GM23338 (cell line): Measurements from ENCODE around the gene USP6.

Experiments
- CREB1 ChIP-seq: fragments of 250-450 bp; sonication (Bioruptor Pico); IDR thresholded peaks from 2 replicates; pipeline ENCODE4 v1.5.0; 2020; ENCODE audit warnings: low read depth, mild to moderate bottlenecking, moderate library complexity
- EZH2 ChIP-seq: fragments of 200-600 bp; sonication (generic); IDR thresholded peaks from one replicate; pipeline ENCODE4 v1.8.0; 2017; ENCODE audit warnings: antibody characterized with exemption, mild to moderate bottlenecking, low read depth; ENCODE audit not compliant: unreplicated experiment
- EZH2phosphoT487 ChIP-seq: fragments of 200-600 bp; sonication (generic); IDR thresholded peaks from one replicate; pipeline ENCODE4 v1.8.1; 2018; ENCODE audit warnings: antibody characterized with exemption; ENCODE audit not compliant: unreplicated experiment
- JUNB ChIP-seq: IDR thresholded peaks from one replicate; pipeline ENCODE4 v1.6.1; 2016; ENCODE audit warnings: antibody characterized with exemption; ENCODE audit not compliant: unreplicated experiment
- NANOG ChIP-seq: IDR thresholded peaks from 2 replicates; pipeline ENCODE4 v1.6.1; 2016; ENCODE audit warnings: antibody characterized with exemption, borderline replicate concordance
- POLR2AphosphoS5 ChIP-seq: IDR thresholded peaks from 2 replicates; pipeline ENCODE4 v1.6.1; 2016; ENCODE audit warnings: antibody characterized with exemption, low read depth
- STAT1 ChIP-seq: IDR thresholded peaks from one replicate; pipeline ENCODE4 v1.6.1; 2016; ENCODE audit warnings: antibody characterized with exemption; ENCODE audit not compliant: unreplicated experiment
- ZNF114 ChIP-seq: fragments of 250-450 bp; sonication (Bioruptor Pico); IDR thresholded peaks from 2 replicates; pipeline ENCODE4 v1.5.0; 2020; ENCODE audit warnings: mild to moderate bottlenecking, moderate library complexity
- ZNF331 ChIP-seq: fragments of 250-450 bp; sonication (Bioruptor Pico); IDR thresholded peaks from 2 replicates; pipeline ENCODE4 v1.5.0; 2020; ENCODE audit warnings: low read depth, mild to moderate bottlenecking, moderate library complexity
- ZNF462 ChIP-seq: fragments of 250-450 bp; sonication (Bioruptor Pico); IDR thresholded peaks from 2 replicates; pipeline ENCODE4 v1.5.0; 2020; ENCODE audit warnings: mild to moderate bottlenecking, moderate library complexity
- TF ChIP-seq, protein P1 (sequence below), 2 experiments: fragments of 200-600 bp in 1 of 2; sonication (generic) in 1 of 2; conservative IDR thresholded peaks; 2 replicates each; pipeline versions ENCODE4 v1.5.1 to v1.6.1; 2016 to 2017; ENCODE audit warnings: antibody characterized with exemption in 2 of 2, low read depth in 2 of 2, mild to moderate bottlenecking in 2 of 2, moderate library complexity in 1 of 2
- TF ChIP-seq, protein P2 (sequence below): IDR thresholded peaks from 2 replicates; pipeline ENCODE4 v1.6.1; 2016; ENCODE audit warnings: antibody characterized with exemption
- TF ChIP-seq, protein P3 (sequence below): IDR thresholded peaks from one replicate; pipeline ENCODE4 v1.6.1; 2018; ENCODE audit warnings: antibody characterized with exemption; ENCODE audit not compliant: unreplicated experiment

DNA sequence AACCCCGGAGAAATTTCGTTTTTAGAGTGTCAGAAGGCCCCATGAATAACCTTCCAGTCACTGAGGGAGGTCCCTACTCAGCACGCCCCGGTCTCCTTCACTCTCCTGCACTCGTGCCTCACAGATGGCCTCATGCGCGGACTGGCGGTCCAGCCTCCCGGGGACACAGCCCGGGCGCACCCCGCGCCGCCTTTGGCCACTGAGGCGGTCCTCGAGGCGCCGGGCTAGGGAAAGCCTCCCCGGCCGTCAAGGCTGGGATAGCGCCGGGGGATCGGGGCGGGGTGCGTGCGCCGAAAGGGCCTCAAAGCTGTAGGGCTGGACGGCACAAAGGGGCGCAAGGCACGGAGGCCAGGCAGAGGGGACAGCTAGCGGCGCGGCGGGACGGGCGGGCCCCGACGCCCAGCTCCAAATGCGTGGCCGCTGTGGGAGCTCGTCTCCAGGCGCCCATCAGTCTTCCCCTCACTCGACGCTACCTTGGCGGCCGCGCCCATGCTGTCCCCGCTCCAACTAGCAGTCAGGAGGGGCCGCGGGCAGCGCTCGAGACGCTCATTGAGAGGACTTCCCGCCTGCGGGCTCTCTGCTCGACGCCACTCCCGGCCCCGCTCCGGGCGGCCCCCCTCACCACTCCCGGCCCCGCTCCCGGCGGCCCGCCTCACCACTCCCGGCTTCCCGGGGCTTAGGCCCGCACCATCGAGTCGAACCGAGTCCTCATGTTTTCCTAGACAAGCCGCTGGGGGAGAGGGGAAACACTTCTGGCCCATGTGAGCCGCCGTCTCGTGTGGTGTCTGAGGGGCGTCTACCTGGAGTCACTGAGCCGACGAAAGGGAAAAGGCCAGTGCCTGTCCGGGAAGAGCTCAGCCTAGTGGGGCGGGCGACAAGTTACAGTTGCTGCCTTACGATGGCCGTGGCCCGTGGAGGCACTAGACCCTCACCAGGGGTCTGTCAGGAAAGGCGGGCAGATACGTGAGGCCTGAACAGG is at the start of gene USP6:
- TF ChIP-seq, protein P1, sequence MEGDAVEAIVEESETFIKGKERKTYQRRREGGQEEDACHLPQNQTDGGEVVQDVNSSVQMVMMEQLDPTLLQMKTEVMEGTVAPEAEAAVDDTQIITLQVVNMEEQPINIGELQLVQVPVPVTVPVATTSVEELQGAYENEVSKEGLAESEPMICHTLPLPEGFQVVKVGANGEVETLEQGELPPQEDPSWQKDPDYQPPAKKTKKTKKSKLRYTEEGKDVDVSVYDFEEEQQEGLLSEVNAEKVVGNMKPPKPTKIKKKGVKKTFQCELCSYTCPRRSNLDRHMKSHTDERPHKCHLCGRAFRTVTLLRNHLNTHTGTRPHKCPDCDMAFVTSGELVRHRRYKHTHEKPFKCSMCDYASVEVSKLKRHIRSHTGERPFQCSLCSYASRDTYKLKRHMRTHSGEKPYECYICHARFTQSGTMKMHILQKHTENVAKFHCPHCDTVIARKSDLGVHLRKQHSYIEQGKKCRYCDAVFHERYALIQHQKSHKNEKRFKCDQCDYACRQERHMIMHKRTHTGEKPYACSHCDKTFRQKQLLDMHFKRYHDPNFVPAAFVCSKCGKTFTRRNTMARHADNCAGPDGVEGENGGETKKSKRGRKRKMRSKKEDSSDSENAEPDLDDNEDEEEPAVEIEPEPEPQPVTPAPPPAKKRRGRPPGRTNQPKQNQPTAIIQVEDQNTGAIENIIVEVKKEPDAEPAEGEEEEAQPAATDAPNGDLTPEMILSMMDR (conservative IDR thresholded peaks at IDR 0.05; ENCODE audit: low read depth in 2 of 2) = no peak
- TF ChIP-seq EZH2 = no peak
- TF ChIP-seq EZH2phosphoT487 = no peak
- peak; percentile 75 for TF ChIP-seq POLR2AphosphoS5
- no peak for TF ChIP-seq JUNB
- TF ChIP-seq CREB1 (CRISPR knock-in tag) = no peak
- TF ChIP-seq, protein P2, sequence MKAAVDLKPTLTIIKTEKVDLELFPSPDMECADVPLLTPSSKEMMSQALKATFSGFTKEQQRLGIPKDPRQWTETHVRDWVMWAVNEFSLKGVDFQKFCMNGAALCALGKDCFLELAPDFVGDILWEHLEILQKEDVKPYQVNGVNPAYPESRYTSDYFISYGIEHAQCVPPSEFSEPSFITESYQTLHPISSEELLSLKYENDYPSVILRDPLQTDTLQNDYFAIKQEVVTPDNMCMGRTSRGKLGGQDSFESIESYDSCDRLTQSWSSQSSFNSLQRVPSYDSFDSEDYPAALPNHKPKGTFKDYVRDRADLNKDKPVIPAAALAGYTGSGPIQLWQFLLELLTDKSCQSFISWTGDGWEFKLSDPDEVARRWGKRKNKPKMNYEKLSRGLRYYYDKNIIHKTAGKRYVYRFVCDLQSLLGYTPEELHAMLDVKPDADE = 0 out of 2 replicates have a peak, but pooled peaks have one; percentile 39
- TF ChIP-seq ZNF331 (CRISPR knock-in tag) = no peak
- no peak for TF ChIP-seq ZNF114 (CRISPR knock-in tag)
- TF ChIP-seq, protein P3, sequence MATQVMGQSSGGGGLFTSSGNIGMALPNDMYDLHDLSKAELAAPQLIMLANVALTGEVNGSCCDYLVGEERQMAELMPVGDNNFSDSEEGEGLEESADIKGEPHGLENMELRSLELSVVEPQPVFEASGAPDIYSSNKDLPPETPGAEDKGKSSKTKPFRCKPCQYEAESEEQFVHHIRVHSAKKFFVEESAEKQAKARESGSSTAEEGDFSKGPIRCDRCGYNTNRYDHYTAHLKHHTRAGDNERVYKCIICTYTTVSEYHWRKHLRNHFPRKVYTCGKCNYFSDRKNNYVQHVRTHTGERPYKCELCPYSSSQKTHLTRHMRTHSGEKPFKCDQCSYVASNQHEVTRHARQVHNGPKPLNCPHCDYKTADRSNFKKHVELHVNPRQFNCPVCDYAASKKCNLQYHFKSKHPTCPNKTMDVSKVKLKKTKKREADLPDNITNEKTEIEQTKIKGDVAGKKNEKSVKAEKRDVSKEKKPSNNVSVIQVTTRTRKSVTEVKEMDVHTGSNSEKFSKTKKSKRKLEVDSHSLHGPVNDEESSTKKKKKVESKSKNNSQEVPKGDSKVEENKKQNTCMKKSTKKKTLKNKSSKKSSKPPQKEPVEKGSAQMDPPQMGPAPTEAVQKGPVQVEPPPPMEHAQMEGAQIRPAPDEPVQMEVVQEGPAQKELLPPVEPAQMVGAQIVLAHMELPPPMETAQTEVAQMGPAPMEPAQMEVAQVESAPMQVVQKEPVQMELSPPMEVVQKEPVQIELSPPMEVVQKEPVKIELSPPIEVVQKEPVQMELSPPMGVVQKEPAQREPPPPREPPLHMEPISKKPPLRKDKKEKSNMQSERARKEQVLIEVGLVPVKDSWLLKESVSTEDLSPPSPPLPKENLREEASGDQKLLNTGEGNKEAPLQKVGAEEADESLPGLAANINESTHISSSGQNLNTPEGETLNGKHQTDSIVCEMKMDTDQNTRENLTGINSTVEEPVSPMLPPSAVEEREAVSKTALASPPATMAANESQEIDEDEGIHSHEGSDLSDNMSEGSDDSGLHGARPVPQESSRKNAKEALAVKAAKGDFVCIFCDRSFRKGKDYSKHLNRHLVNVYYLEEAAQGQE = no peak
- no peak for TF ChIP-seq NANOG
- no peak for TF ChIP-seq STAT1
- no peak for TF ChIP-seq ZNF462 (CRISPR knock-in tag)
